ENCODE measurements around the gene CORO1C. TPM values are rescaled to one million over a fixed set of nuclear protein-coding genes. Genes with fewer than 3 reads are reported as not detected.
A peak's percentile ranks its signal among the peaks of the same experiment; 100 is the strongest.

The CORO1C gene
- total RNA-seq, 2 experiments from 2014 or later = 38.5 to 41.3 TPM

- ChIA-PET POLR2A (no interaction called here), CTCF (interaction anchor here (0.9 to 1.3 kb wide), 4 partner anchors 11 to 147 kb away, joined by 3 read pairs; partner anchors contain the start of gene SELPLG)
- no peak for DNase-seq
- peaks cover 20% of the 10 kb centered on the region for H3K36me3 Mint-ChIP-seq (ENCODE audit: low read depth)
- no peak overlapping the region for H3K27ac Mint-ChIP-seq
- no peak overlapping the region for H3K4me3 Mint-ChIP-seq
- no peaks in the 10 kb centered on the region for H3K27me3 Mint-ChIP-seq
- no peaks in the 10 kb centered on the region for H3K9me3 Mint-ChIP-seq
- H3K4me1 Mint-ChIP-seq = peaks cover 3% of the 10 kb centered on the region
Measured at GRCh38 chr12:108653922-108654321, 77.4 kb downstream of the CORO1C start.

- no peaks in the 10 kb centered on the region for H3K27me3 Mint-ChIP-seq
- DNase-seq = no peak
- H3K4me1 Mint-ChIP-seq = peaks cover 4% of the 10 kb centered on the region
- CTCF ChIA-PET = interaction anchor here (0.9 to 1.3 kb wide), 4 partner anchors 12 to 70 kb away, joined by 3 read pairs; partner anchors contain the start of gene SELPLG
- H3K4me3 Mint-ChIP-seq = no peak overlapping the region
- H3K36me3 Mint-ChIP-seq (ENCODE audit: low read depth) = peaks cover 23% of the 10 kb centered on the region
- H3K9me3 Mint-ChIP-seq = no peaks in the 10 kb centered on the region
- POLR2A ChIA-PET = no interaction called here
- no peak overlapping the region for H3K27ac Mint-ChIP-seq
Measured at GRCh38 chr12:108653082-108653516, 78.2 kb downstream of the CORO1C start.

GRCh38 chr12:108650083-108650482, 81.2 kb downstream of the CORO1C start:
- POLR2A ChIA-PET = no interaction called here
- CTCF ChIA-PET = interaction anchor here (0.8 to 1.6 kb wide), 7 partner anchors 10 to 134 kb away, joined by 3 to 8 read pairs (median 3); partner anchors contain the start of genes ISCU and SELPLG
- Mint-ChIP-seq H3K9me3 (no peaks in the 10 kb centered on the region), H3K27ac (no peak overlapping the region), H3K4me3 (no peak overlapping the region), H3K36me3 (ENCODE audit: low read depth) (peaks cover 18% of the 10 kb centered on the region), H3K4me1 (peaks cover 27% of the 10 kb centered on the region), H3K27me3 (no peaks in the 10 kb centered on the region)
- no peak for DNase-seq

- POLR2A ChIA-PET = no interaction called here
- H3K27me3 Mint-ChIP-seq = no peaks in the 10 kb centered on the region
- H3K27ac Mint-ChIP-seq = no peak overlapping the region
- no peak overlapping the region for H3K4me3 Mint-ChIP-seq
- peaks cover 20% of the 10 kb centered on the region for H3K36me3 Mint-ChIP-seq (ENCODE audit: low read depth)
- H3K4me1 Mint-ChIP-seq = peaks cover 30% of the 10 kb centered on the region
- H3K9me3 Mint-ChIP-seq = no peaks in the 10 kb centered on the region
- CTCF ChIA-PET = interaction anchor here (0.8 to 1.6 kb wide), 7 partner anchors 10 to 134 kb away, joined by 3 to 8 read pairs (median 3); partner anchors contain the start of genes ISCU and SELPLG
- no peak for DNase-seq
Measured at GRCh38 chr12:108649669-108650068, 81.6 kb downstream of the CORO1C start.

GRCh38 chr12:108649126-108649525, 82.2 kb downstream of the CORO1C start:
- H3K27me3 Mint-ChIP-seq = no peaks in the 10 kb centered on the region
- H3K4me1 Mint-ChIP-seq = peaks cover 32% of the 10 kb centered on the region
- no peak overlapping the region for H3K27ac Mint-ChIP-seq
- H3K4me3 Mint-ChIP-seq = no peak overlapping the region
- DNase-seq = no peak
- ChIA-PET CTCF (interaction anchor here (0.8 to 1.6 kb wide), 5 partner anchors 11 to 133 kb away, joined by 3 to 8 read pairs (median 3); partner anchors contain the start of genes ISCU and SELPLG), POLR2A (no interaction called here)
- no peaks in the 10 kb centered on the region for H3K9me3 Mint-ChIP-seq
- H3K36me3 Mint-ChIP-seq (ENCODE audit: low read depth) = peaks cover 23% of the 10 kb centered on the region

GRCh38 chr12:108648371-108648770, 82.9 kb downstream of the CORO1C start:
- Mint-ChIP-seq H3K27ac (no peak overlapping the region), H3K9me3 (no peaks in the 10 kb centered on the region), H3K4me1 (peaks cover 32% of the 10 kb centered on the region), H3K36me3 (ENCODE audit: low read depth) (peaks cover 23% of the 10 kb centered on the region), H3K27me3 (no peaks in the 10 kb centered on the region), H3K4me3 (no peak overlapping the region)
- POLR2A ChIA-PET = no interaction called here
- DNase-seq = no peak
- CTCF ChIA-PET = interaction anchor here (0.8 to 2.9 kb wide), 2 partner anchors 14 to 37 kb away, joined by 3 to 10 read pairs; partner anchors contain the start of gene SELPLG

GRCh38 chr12:108647585-108648287, 83.6 kb downstream of the CORO1C start:
- POLR2A ChIA-PET = interaction anchor here (0.6 kb wide), 1 partner anchor 37 kb away, joined by 3 read pairs; no protein-coding TSS in a partner anchor
- DNase-seq = no peak
- no peak overlapping the region for H3K4me3 Mint-ChIP-seq
- H3K27me3 Mint-ChIP-seq = no peaks in the 10 kb centered on the region
- peaks cover 23% of the 10 kb centered on the region for H3K36me3 Mint-ChIP-seq (ENCODE audit: low read depth)
- H3K27ac Mint-ChIP-seq = peak overlapping the region; percentile 70
- CTCF ChIA-PET = interaction anchor here (0.8 to 2.9 kb wide), 2 partner anchors 13 to 38 kb away, joined by 3 to 10 read pairs; partner anchors contain the start of gene SELPLG
- peaks cover 32% of the 10 kb centered on the region for H3K4me1 Mint-ChIP-seq
- H3K9me3 Mint-ChIP-seq = no peaks in the 10 kb centered on the region

GRCh38 chr12:108646600-108647579, 84.4 kb downstream of the CORO1C start:
- no peak for DNase-seq
- no peaks in the 10 kb centered on the region for H3K27me3 Mint-ChIP-seq
- peaks cover 32% of the 10 kb centered on the region for H3K4me1 Mint-ChIP-seq
- H3K4me3 Mint-ChIP-seq = peak overlapping the region; percentile 40
- H3K36me3 Mint-ChIP-seq (ENCODE audit: low read depth) = peaks cover 23% of the 10 kb centered on the region
- no peaks in the 10 kb centered on the region for H3K9me3 Mint-ChIP-seq
- ChIA-PET POLR2A (interaction anchor here (0.6 kb wide), 1 partner anchor 36 kb away, joined by 3 read pairs; no protein-coding TSS in a partner anchor), CTCF (interaction anchor here (0.6 to 2.9 kb wide), 10 partner anchors 8 to 199 kb away, joined by 3 to 10 read pairs (median 3); partner anchors contain the start of gene SELPLG)
- H3K27ac Mint-ChIP-seq = peak overlapping the region; percentile 89

DNA sequence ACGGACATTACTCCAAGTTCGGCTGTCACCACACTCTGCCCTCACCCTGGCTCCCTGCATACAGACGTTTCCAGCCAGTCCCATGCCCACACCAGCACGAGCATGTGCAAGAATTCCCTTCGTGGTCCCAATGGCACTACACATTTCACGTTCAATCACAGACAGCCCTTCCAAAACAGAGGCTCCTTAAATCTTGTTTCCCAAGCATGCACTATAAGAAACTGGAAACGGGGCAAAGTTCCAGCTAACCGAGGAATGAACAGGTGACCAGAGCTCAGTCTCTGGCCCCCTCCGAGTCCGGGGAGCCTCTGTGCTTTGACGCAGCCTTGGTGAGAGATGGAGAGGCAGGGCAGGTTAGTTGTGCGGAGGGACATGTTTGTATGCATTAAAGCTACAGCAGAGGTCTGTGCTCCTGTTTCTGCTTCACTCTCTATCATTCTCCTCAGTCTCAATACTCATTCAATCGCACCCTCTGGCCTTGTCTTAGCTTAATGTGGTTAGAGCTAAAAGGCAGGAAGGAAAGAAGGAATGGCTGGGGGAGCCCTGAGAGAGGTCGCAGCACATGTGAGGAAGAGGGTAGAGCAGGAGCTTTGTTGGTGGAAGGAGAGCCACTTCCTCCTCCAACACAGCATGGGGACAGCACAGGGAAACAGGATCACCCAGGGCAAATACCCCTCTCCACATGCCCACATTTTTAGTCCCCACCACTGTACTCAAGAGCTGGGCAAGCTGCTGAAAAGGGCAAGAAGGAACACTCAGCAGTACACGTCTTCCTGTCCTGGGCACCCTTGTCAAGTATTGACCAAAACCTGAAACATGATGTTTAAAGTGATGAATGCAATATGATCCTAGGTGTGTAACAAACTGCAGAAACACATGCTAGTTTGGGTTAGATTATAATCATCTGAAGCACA, 85.4 kb downstream of the CORO1C start:
- Mint-ChIP-seq H3K9me3 (no peaks in the 10 kb centered on the region), H3K4me3 (peak overlapping the region; percentile 40), H3K4me1 (peaks cover 38% of the 10 kb centered on the region), H3K36me3 (ENCODE audit: low read depth) (peaks cover 19% of the 10 kb centered on the region), H3K27me3 (no peaks in the 10 kb centered on the region), H3K27ac (peak overlapping the region; percentile 89)
- ChIA-PET POLR2A (interaction anchor here (0.5 to 0.6 kb wide), 2 partner anchors 13 to 56 kb away, joined by 3 read pairs; partner anchors contain the start of gene SELPLG), CTCF (interaction anchor here (0.7 to 2.9 kb wide), 10 partner anchors 9 to 165 kb away, joined by 3 to 10 read pairs (median 3); partner anchors contain the start of gene SELPLG)
- DNase-seq = no peak

DNA sequence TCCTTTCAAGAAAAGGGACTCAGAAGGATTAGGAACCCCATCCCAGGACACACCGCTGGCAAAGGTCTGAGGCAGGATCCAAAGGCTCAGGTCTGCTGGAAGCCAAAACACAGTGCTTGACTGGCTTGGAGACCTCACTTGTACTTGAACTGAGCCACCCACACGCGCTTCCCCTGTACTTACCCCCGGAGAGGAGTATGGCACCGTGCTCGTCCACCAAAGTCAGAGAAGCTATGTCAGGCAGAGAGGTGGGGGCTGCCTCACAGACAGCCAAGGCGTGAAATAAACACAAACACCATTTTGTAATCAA, 86.6 kb downstream of the CORO1C start:
- no peak for DNase-seq
- ChIA-PET POLR2A (no interaction called here), CTCF (interaction anchor here (0.5 to 1.4 kb wide), 4 partner anchors 9 to 602 kb away, joined by 3 to 5 read pairs (median 4); no protein-coding TSS in a partner anchor)
- H3K4me1 Mint-ChIP-seq = peaks cover 42% of the 10 kb centered on the region
- peaks cover 19% of the 10 kb centered on the region for H3K36me3 Mint-ChIP-seq (ENCODE audit: low read depth)
- no peaks in the 10 kb centered on the region for H3K9me3 Mint-ChIP-seq
- no peaks in the 10 kb centered on the region for H3K27me3 Mint-ChIP-seq
- H3K4me3 Mint-ChIP-seq = no peak overlapping the region
- H3K27ac Mint-ChIP-seq = no peak overlapping the region

- no peak overlapping the region for H3K27ac Mint-ChIP-seq
- CTCF ChIA-PET = interaction anchor here (1.0 to 1.4 kb wide), 3 partner anchors 8 to 67 kb away, joined by 3 to 5 read pairs (median 4); no protein-coding TSS in a partner anchor
- no peak for DNase-seq
- peaks cover 19% of the 10 kb centered on the region for H3K36me3 Mint-ChIP-seq (ENCODE audit: low read depth)
- H3K4me3 Mint-ChIP-seq = no peak overlapping the region
- no peaks in the 10 kb centered on the region for H3K9me3 Mint-ChIP-seq
- peaks cover 43% of the 10 kb centered on the region for H3K4me1 Mint-ChIP-seq
- POLR2A ChIA-PET = no interaction called here
- H3K27me3 Mint-ChIP-seq = no peaks in the 10 kb centered on the region
Measured at GRCh38 chr12:108643941-108644810, 87.1 kb downstream of the CORO1C start.

All from activated CD4-positive, alpha-beta T cell treated with anti-CD3 and anti-CD28 coated beads, Interleukin-2, amount 10 ng/mL, durations not matched to agents 7 days and 5 days (primary cell).